Endothelial cell of umbilical vein (primary cell): ENCODE data around the gene DNAJB12. TPM values are rescaled to one million over a fixed set of nuclear protein-coding genes. Genes with fewer than 3 reads are reported as not detected.

Source experiments
- BruUV-seq: library from RNA; stranded (reverse); fragments of 400-500 nt; replicated peaks from 2 replicates; lab custom pipeline; 2021; lab: Mats Ljungman, UMichigan
- CTCF ChIA-PET: fragments of 300-600, 350-600 bp; sonication (Branson Sonifier 250); formaldehyde crosslinking; loops from one replicate; lab custom pipeline; 2021; ENCODE audit warnings: antibody characterized with exemption, inconsistent platforms; lab: Charles Lee
- POLR2A ChIA-PET: fragments of 300-600, 350-600 bp; sonication (Branson Sonifier 250); formaldehyde crosslinking; loops from one replicate; lab custom pipeline; 2021; ENCODE audit warnings: antibody characterized with exemption, inconsistent platforms; lab: Charles Lee
- DNase-seq: peaks from one replicate; pipeline ENCODE4 v3.0.0-alpha.2; 2011; ENCODE audit warnings: low read depth, low spot score
- FAIRE-seq: peaks from 2 replicates; lab custom pipeline; 2011; peaks lifted over from hg19 to GRCh38; lab: Jason Lieb, UNC
- H2AFZ ChIP-seq: 2 replicates; pipeline ENCODE4 v1.6.0; 2012; ENCODE audit warnings: low read depth, low read length, control low read depth, inconsistent platforms
- H3K27ac ChIP-seq: 2 replicates; pipeline ENCODE4 v1.5.1; 2011; ENCODE audit warnings: low read depth, mild to moderate bottlenecking, control low read depth, low read length, moderate library complexity; ENCODE audit not compliant: insufficient read depth
- H3K27me3 ChIP-seq, 2 experiments: 2 replicates each; pipeline versions ENCODE4 v1.6.0 to v1.6.1; 2011; ENCODE audit warnings: low read length in 2 of 2, mixed read lengths in 1 of 2; ENCODE audit not compliant: control insufficient read depth in 2 of 2, insufficient read depth in 2 of 2
- H3K36me3 ChIP-seq, 2 experiments: 2 replicates in 1 of 2; 3 replicates in 1 of 2; pipeline ENCODE4 v1.5.1; 2011; ENCODE audit warnings: low read length in 2 of 2, mild to moderate bottlenecking in 1 of 2, moderate library complexity in 1 of 2; ENCODE audit not compliant: control insufficient read depth in 2 of 2, insufficient read depth in 2 of 2; ENCODE audit errors: extremely low read depth in 1 of 2
- H3K4me1 ChIP-seq: 3 replicates; pipeline ENCODE4 v1.5.1; 2011; ENCODE audit warnings: mild to moderate bottlenecking, low read length; ENCODE audit not compliant: control insufficient read depth, insufficient read depth; ENCODE audit errors: extremely low read depth
- H3K4me2 ChIP-seq: 2 replicates; pipeline ENCODE4 v1.6.1; 2011; ENCODE audit warnings: low read length, control low read depth, mixed read lengths; ENCODE audit not compliant: insufficient read depth
- H3K4me3 ChIP-seq, 3 experiments: fragments of 200-600 bp in 1 of 3; sonication (generic), shearing (Covaris generic) in 1 of 3; replicated peaks in 1 of 3; 2 replicates each; pipeline ENCODE4 v1.5.1; 2011 to 2016; ENCODE audit warnings: control low read depth in 3 of 3, low read length in 3 of 3, mild to moderate bottlenecking in 2 of 3, inconsistent platforms in 1 of 3, low read depth in 1 of 3, moderate library complexity in 1 of 3; ENCODE audit not compliant: insufficient read depth in 1 of 3
- H3K79me2 ChIP-seq: 2 replicates; pipeline ENCODE4 v1.6.0; 2012; ENCODE audit warnings: low read length, inconsistent platforms; ENCODE audit not compliant: control insufficient read depth, insufficient read depth
- H3K9ac ChIP-seq: replicated peaks from 2 replicates; pipeline ENCODE3; 2011; ENCODE audit warnings: low read length, control low read depth; ENCODE audit not compliant: insufficient read depth; ENCODE audit errors: extremely low read depth
- H3K9me1 ChIP-seq: replicated peaks from 3 replicates; pipeline ENCODE4 v1.6.0; 2011; ENCODE audit warnings: mild to moderate bottlenecking, low read length; ENCODE audit not compliant: control insufficient read depth, insufficient read depth; ENCODE audit errors: extremely low read depth
- H3K9me3 ChIP-seq: replicated peaks from 2 replicates; pipeline ENCODE4 v1.5.1; 2012; ENCODE audit warnings: low read length, inconsistent platforms; ENCODE audit not compliant: control insufficient read depth, insufficient read depth
- H4K20me1 ChIP-seq: replicated peaks from 2 replicates; pipeline ENCODE3; 2011; ENCODE audit warnings: mild to moderate bottlenecking, low read length; ENCODE audit not compliant: control insufficient read depth, insufficient read depth; ENCODE audit errors: extremely low read depth
- CTCF ChIP-seq, 2 donors: IDR thresholded peaks; 1 replicate in 1 of 2; 2 replicates in 1 of 2; pipeline ENCODE4 v1.5.1; 2011; ENCODE audit warnings: low read length in 2 of 2, mild to moderate bottlenecking in 2 of 2, moderate library complexity in 2 of 2, control low read depth in 1 of 2, inconsistent platforms in 1 of 2, low read depth in 1 of 2; ENCODE audit not compliant: insufficient read depth in 1 of 2; ENCODE audit errors: extremely low read depth in 1 of 2
- EZH2 ChIP-seq: IDR thresholded peaks from 2 replicates; pipeline ENCODE4 v1.6.1; 2012; ENCODE audit warnings: borderline replicate concordance, low read depth, mild to moderate bottlenecking, moderate library complexity, low read length, inconsistent platforms; ENCODE audit not compliant: severe bottlenecking
- FOS ChIP-seq: IDR thresholded peaks from 2 replicates; pipeline ENCODE4 v1.6.1; 2011; ENCODE audit warnings: mild to moderate bottlenecking, low read length, moderate library complexity, borderline replicate concordance; ENCODE audit not compliant: insufficient read depth
- GATA2 ChIP-seq: IDR thresholded peaks from 2 replicates; pipeline ENCODE4 v1.7.0; 2011; ENCODE audit warnings: low read depth, mild to moderate bottlenecking, moderate library complexity, mixed read lengths, low read length; ENCODE audit not compliant: insufficient read length, insufficient read depth
- MAX ChIP-seq: IDR thresholded peaks from 2 replicates; pipeline ENCODE4 v1.6.1; 2011; ENCODE audit not compliant: insufficient read depth, insufficient read length
- MYC ChIP-seq: IDR thresholded peaks from one replicate; pipeline ENCODE4 v1.6.1; 2011; ENCODE audit warnings: mild to moderate bottlenecking, low read depth, low read length
- POLR2A ChIP-seq: IDR thresholded peaks from 2 replicates; pipeline ENCODE4 v1.6.1; 2012; ENCODE audit warnings: low read depth, mild to moderate bottlenecking, control low read depth, low read length
- POLR2AphosphoS5 ChIP-seq: IDR thresholded peaks from 2 replicates; pipeline ENCODE4 v1.6.1; 2012; ENCODE audit warnings: low read depth, mild to moderate bottlenecking, control low read depth, low read length, moderate library complexity; ENCODE audit not compliant: insufficient read depth
- dilution Hi-C: fragments of 300-500 bp; cut with MboI; formaldehyde crosslinking; loops from one replicate; pipeline ENCODE4 v1.15.0; 2019; ENCODE audit warnings: low sequenced_read_pairs; ENCODE audit not compliant: extremely low pct_ligation_motif_present
- intact Hi-C: fragments of 100-400 bp; cut with micrococcal nuclease; formaldehyde crosslinking; loops from one replicate; pipeline ENCODE4 v1.10.0; 2022
- polyA plus RNA-seq, 4 experiments: library from polyadenylated mRNA; depleted of rRNA in 3 of 4; stranded (reverse) in 3 of 4; unstranded in 1 of 4; fragments of >200 nt; gene quantifications; 2 replicates each; pipeline versions ENCODE4 v1.2.1 to v1.2.3, GENCODE V29; 2011 to 2012; ENCODE audit warnings: missing spikeins in 1 of 4
- total RNA-seq: library from RNA; stranded (reverse); gene quantifications from 2 replicates; pipeline ENCODE4 v1.2.3, GENCODE V29; 2021

Gene DNAJB12
- total and polyA plus RNA-seq, 2 donors (not counting 3 experiments of a cell fraction or from before 2014, with no cell fraction given) = 27.2 to 44.2 TPM

GRCh38 chr10:72390764-72391163, 36.0 kb upstream of the DNAJB12 start:
- ChIA-PET CTCF (interaction anchor here (1.4 kb wide), 1 partner anchor 10 kb away, joined by 4 read pairs; no protein-coding TSS in a partner anchor), POLR2A (no interaction called here)
- no peak overlapping the region for H2AFZ ChIP-seq
- DNase-seq (no peak), FAIRE-seq (no peak)
- no peaks in the 10 kb centered on the region for H3K79me2 ChIP-seq
- no peaks in the 10 kb centered on the region for H4K20me1 ChIP-seq
- H3K9ac ChIP-seq = no peak overlapping the region
- no peak overlapping the region for H3K27ac ChIP-seq
- no peak overlapping the region for H3K4me2 ChIP-seq
- H3K9me1 ChIP-seq = no peaks in the 10 kb centered on the region
- intact Hi-C loops = no loop called here
- H3K27me3 ChIP-seq = no peaks in the 10 kb centered on the region
- H3K4me1 ChIP-seq = no peaks in the 10 kb centered on the region
- H3K9me3 ChIP-seq = no peaks in the 10 kb centered on the region
- no TSS peak for BruUV-seq
- no peak overlapping the region for H3K4me3 ChIP-seq
- TF ChIP-seq POLR2A (no peak), POLR2AphosphoS5 (no peak), CTCF (IDR thresholded peaks at IDR 0.05; ENCODE audit: extremely low read depth in 1 of 2, insufficient read depth in 1 of 2, low read depth in 1 of 2, low read length in 2 of 2) (no peak), EZH2 (no peak), FOS (no peak), MYC (no peak), GATA2 (no peak), MAX (no peak)
- dilution Hi-C loops = no loop called here
- H3K36me3 ChIP-seq = no peaks in the 10 kb centered on the region
